IMR-90 (cell line): ENCODE measurements around the gene CLRN1.

Experiments
- FOS ChIP-seq: fragments of 150-350 bp; IDR thresholded peaks from 2 replicates; pipeline ENCODE4 v1.6.1; 2016; ENCODE audit warnings: low read depth, low read length
- POLR2A ChIP-seq: IDR thresholded peaks from 2 replicates; pipeline ENCODE4 v1.6.1; 2012; ENCODE audit warnings: mild to moderate bottlenecking, low read depth, low read length
- RFX5 ChIP-seq: IDR thresholded peaks from 2 replicates; pipeline ENCODE4 v1.8.0; 2012; ENCODE audit warnings: low read depth, mild to moderate bottlenecking, low read length, moderate library complexity

DNA sequence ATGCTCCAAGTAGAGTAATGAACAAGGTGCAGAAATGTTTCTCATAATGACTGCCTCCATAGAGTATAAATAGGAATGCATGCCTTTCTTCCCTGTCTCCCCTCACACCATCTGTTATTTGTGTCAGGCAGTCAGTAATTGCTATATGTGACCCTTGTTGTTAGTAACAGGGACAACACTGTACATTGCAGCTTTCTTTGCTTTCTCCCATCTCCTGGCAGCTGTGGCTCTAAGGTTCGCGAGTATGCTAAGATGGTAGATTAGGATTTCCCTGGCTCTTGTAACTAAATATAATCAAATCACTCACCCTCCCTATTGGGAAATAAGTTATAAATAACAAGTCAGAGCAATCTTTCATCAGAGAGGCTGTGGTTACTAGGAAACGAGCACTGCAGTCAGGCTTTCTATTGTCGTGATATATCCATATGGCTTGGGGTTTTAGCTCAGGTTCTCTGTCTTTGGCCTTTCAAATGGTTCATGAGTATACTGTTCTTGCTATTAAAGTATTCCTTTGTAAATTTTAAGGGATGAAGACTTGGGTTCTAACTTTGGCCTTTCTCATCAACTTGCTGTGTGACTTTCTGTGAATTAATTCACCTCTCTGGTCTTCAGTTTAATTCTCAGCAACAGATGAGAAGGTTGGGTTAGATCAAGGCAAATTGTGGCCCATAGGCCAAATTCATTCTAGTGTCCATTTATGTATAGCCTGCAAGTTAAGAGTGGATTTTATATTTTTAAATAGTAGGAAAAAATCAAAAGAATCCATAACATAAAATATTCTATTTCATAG lies 59.2 kb downstream of the CLRN1 start:
- TF ChIP-seq RFX5 (no peak), POLR2A (no peak), FOS (no peak)
